Trophoblast cell (in vitro differentiated cells and primary cell): ENCODE measurements around the gene MUC5B.

Source experiments
- DNase-seq, 2 donors: peaks; one replicate each; pipeline ENCODE4 v3.0.0-alpha.2; 2016
- H2AFZ ChIP-seq: 2 replicates; pipeline ENCODE4 v1.6.1; 2013; ENCODE audit warnings: low read length, moderate library complexity, mild to moderate bottlenecking; ENCODE audit not compliant: insufficient read depth, poor library complexity
- H2AK5ac ChIP-seq: 2 replicates; pipeline ENCODE4 v1.6.1; 2013; ENCODE audit warnings: mild to moderate bottlenecking, low read length
- H2BK120ac ChIP-seq: 2 replicates; pipeline ENCODE4 v1.6.1; 2013; ENCODE audit warnings: low read length, mild to moderate bottlenecking, moderate library complexity; ENCODE audit not compliant: insufficient read depth, poor library complexity
- H2BK12ac ChIP-seq: 2 replicates; pipeline ENCODE4 v1.6.1; 2013; ENCODE audit warnings: mild to moderate bottlenecking, low read length, moderate library complexity
- H2BK5ac ChIP-seq: 2 replicates; pipeline ENCODE4 v1.6.1; 2013; ENCODE audit warnings: low read length, low read depth, moderate library complexity, mild to moderate bottlenecking; ENCODE audit not compliant: poor library complexity
- H3K14ac ChIP-seq: 2 replicates; pipeline ENCODE4 v1.6.1; 2013; ENCODE audit warnings: mild to moderate bottlenecking, low read length
- H3K18ac ChIP-seq: 2 replicates; pipeline ENCODE4 v1.6.1; 2013; ENCODE audit warnings: mild to moderate bottlenecking, low read length
- H3K23ac ChIP-seq: 2 replicates; pipeline ENCODE4 v1.6.1; 2013; ENCODE audit warnings: low read length
- H3K27ac ChIP-seq: 2 replicates; pipeline ENCODE4 v1.5.1; 2013; ENCODE audit warnings: low read depth, mild to moderate bottlenecking, inconsistent platforms, low read length, moderate library complexity
- H3K27me3 ChIP-seq: 2 replicates; pipeline ENCODE4 v1.6.1; 2013; ENCODE audit warnings: inconsistent platforms, mild to moderate bottlenecking, low read length, moderate library complexity; ENCODE audit not compliant: insufficient read depth
- H3K36me3 ChIP-seq, 2 experiments: 1 replicate in 1 of 2; 2 replicates in 1 of 2; pipeline ENCODE4 v1.6.1; 2013; ENCODE audit warnings: low read length in 2 of 2, mild to moderate bottlenecking in 2 of 2, moderate library complexity in 1 of 2; ENCODE audit not compliant: insufficient read depth in 2 of 2, control insufficient read depth in 1 of 2
- H3K4ac ChIP-seq: 2 replicates; pipeline ENCODE4 v1.6.1; 2013; ENCODE audit warnings: low read depth, mild to moderate bottlenecking, low read length, moderate library complexity
- H3K4me1 ChIP-seq, 2 experiments: 1 replicate in 1 of 2; 2 replicates in 1 of 2; pipeline ENCODE4 v1.6.1; 2013; ENCODE audit warnings: low read length in 2 of 2, mild to moderate bottlenecking in 2 of 2, moderate library complexity in 1 of 2; ENCODE audit not compliant: insufficient read depth in 2 of 2, control insufficient read depth in 1 of 2
- H3K4me2 ChIP-seq: 2 replicates; pipeline ENCODE4 v1.6.1; 2013; ENCODE audit warnings: inconsistent platforms, mild to moderate bottlenecking, low read length, moderate library complexity
- H3K4me3 ChIP-seq: 2 replicates; pipeline ENCODE4 v1.5.1; 2013; ENCODE audit warnings: mild to moderate bottlenecking, low read depth, low read length, inconsistent platforms
- H3K79me1 ChIP-seq: one replicate; pipeline ENCODE4 v1.6.1; 2013; ENCODE audit warnings: low read length
- H3K79me2 ChIP-seq: 2 replicates; pipeline ENCODE4 v1.6.1; 2013; ENCODE audit warnings: low read length, mild to moderate bottlenecking; ENCODE audit not compliant: control insufficient read depth, insufficient read depth, poor library complexity
- H3K9ac ChIP-seq: 2 replicates; pipeline ENCODE4 v1.6.1; 2013; ENCODE audit warnings: mild to moderate bottlenecking, low read length
- H3K9me3 ChIP-seq: 2 replicates; pipeline ENCODE4 v1.6.1; 2013; ENCODE audit warnings: low read depth, mild to moderate bottlenecking, control low read depth, inconsistent platforms, low read length; ENCODE audit not compliant: insufficient read depth
- H4K12ac ChIP-seq: 2 replicates; pipeline ENCODE4 v1.6.1; 2013; ENCODE audit warnings: low read depth, mild to moderate bottlenecking, low read length, moderate library complexity
- H4K8ac ChIP-seq: 2 replicates; pipeline ENCODE4 v1.6.1; 2013; ENCODE audit warnings: low read depth, mild to moderate bottlenecking, low read length, moderate library complexity
- H4K91ac ChIP-seq: one replicate; pipeline ENCODE4 v1.6.1; 2013; ENCODE audit warnings: low read depth, mild to moderate bottlenecking, low read length, moderate library complexity
- WGBS: extraction: QIAGEN DNeasy Blood & Tissue Kit; methylation state at CpG from one replicate; pipeline ENCODE4 v1.1.7; 2013; ENCODE audit warnings: missing lambda C conversion rate; ENCODE audit not compliant: insufficient read length, insufficient coverage; ENCODE audit errors: extremely low coverage; 5-methylcytosine and 5-hydroxymethylcytosine counted together

The MUC5B gene

GRCh38 chr11:1304380-1304779 lies 81.5 kb downstream of the MUC5B start:
- H3K23ac ChIP-seq, result no peak overlapping the region
- no peak overlapping the region for H3K18ac ChIP-seq
- H4K91ac ChIP-seq, result no peak overlapping the region
- peaks cover 4% of the 10 kb centered on the region for H3K9me3 ChIP-seq
- no peak overlapping the region for H2BK120ac ChIP-seq
- WGBS, result no CpG with 5 or more reads among the region's 14 CpGs
- H4K8ac ChIP-seq, result no peak overlapping the region
- no peak overlapping the region for H3K4me3 ChIP-seq
- no peak overlapping the region for H2AFZ ChIP-seq
- H3K27ac ChIP-seq, result no peak overlapping the region
- peaks cover 6% of the 10 kb centered on the region for H3K79me1 ChIP-seq
- no peaks in the 10 kb centered on the region for H3K27me3 ChIP-seq
- H3K14ac ChIP-seq, result no peak overlapping the region
- DNase-seq, result no peak
- H2AK5ac ChIP-seq, result no peak overlapping the region
- H3K4me1 ChIP-seq, result peaks cover 9 to 19% of the 10 kb centered on the region in 2 experiments
- H2BK12ac ChIP-seq, result no peak overlapping the region
- no peak overlapping the region for H3K4me2 ChIP-seq
- H4K12ac ChIP-seq, result no peak overlapping the region
- H3K9ac ChIP-seq, result no peak overlapping the region
- peaks cover 18 to 30% of the 10 kb centered on the region in 2 experiments for H3K36me3 ChIP-seq
- no peak overlapping the region for H2BK5ac ChIP-seq
- peaks cover 15% of the 10 kb centered on the region for H3K79me2 ChIP-seq
- H3K4ac ChIP-seq, result peak overlapping the region; percentile 53

- no peak overlapping the region for H3K18ac ChIP-seq
- no CpG with 5 or more reads among the region's 13 CpGs for WGBS
- H4K8ac ChIP-seq, result no peak overlapping the region
- no peak overlapping the region for H3K4me2 ChIP-seq
- H3K14ac ChIP-seq, result no peak overlapping the region
- no peaks in the 10 kb centered on the region for H3K27me3 ChIP-seq
- peak overlapping the region; percentile 21 for H3K4ac ChIP-seq
- no peak overlapping the region for H2BK12ac ChIP-seq
- H4K91ac ChIP-seq, result no peak overlapping the region
- no peak overlapping the region for H3K4me3 ChIP-seq
- no peak overlapping the region for H4K12ac ChIP-seq
- no peak overlapping the region for H2AFZ ChIP-seq
- H3K23ac ChIP-seq, result no peak overlapping the region
- H3K9ac ChIP-seq, result no peak overlapping the region
- H3K4me1 ChIP-seq, result peaks cover 8 to 18% of the 10 kb centered on the region in 2 experiments
- H2BK5ac ChIP-seq, result no peak overlapping the region
- no peak overlapping the region for H2BK120ac ChIP-seq
- peaks cover 20% of the 10 kb centered on the region for H3K79me2 ChIP-seq
- H3K27ac ChIP-seq, result no peak overlapping the region
- DNase-seq, result no peak
- H3K9me3 ChIP-seq, result peaks cover 4% of the 10 kb centered on the region
- no peak overlapping the region for H2AK5ac ChIP-seq
- H3K79me1 ChIP-seq, result peaks cover 11% of the 10 kb centered on the region
- peaks cover 18 to 27% of the 10 kb centered on the region in 2 experiments for H3K36me3 ChIP-seq
Observed at GRCh38 chr11:1305063-1305495, 82.2 kb downstream of the MUC5B start.

- H3K27ac ChIP-seq, result no peak overlapping the region
- no peak overlapping the region for H4K12ac ChIP-seq
- H4K8ac ChIP-seq, result no peak overlapping the region
- H4K91ac ChIP-seq, result no peak overlapping the region
- peaks cover 12% of the 10 kb centered on the region for H3K79me1 ChIP-seq
- peaks cover 21% of the 10 kb centered on the region for H3K79me2 ChIP-seq
- no peak overlapping the region for H3K4me2 ChIP-seq
- H2AFZ ChIP-seq, result no peak overlapping the region
- DNase-seq, result no peak
- no peak overlapping the region for H3K9ac ChIP-seq
- peaks cover 4% of the 10 kb centered on the region for H3K9me3 ChIP-seq
- no peak overlapping the region for H2BK12ac ChIP-seq
- H2BK5ac ChIP-seq, result no peak overlapping the region
- no peak overlapping the region for H3K4me3 ChIP-seq
- H3K27me3 ChIP-seq, result no peaks in the 10 kb centered on the region
- H3K4ac ChIP-seq, result peak overlapping the region; percentile 21
- no peak overlapping the region for H3K23ac ChIP-seq
- no CpG with 5 or more reads among the region's 27 CpGs for WGBS
- peaks cover 18 to 25% of the 10 kb centered on the region in 2 experiments for H3K36me3 ChIP-seq
- no peak overlapping the region for H3K18ac ChIP-seq
- no peak overlapping the region for H2BK120ac ChIP-seq
- H3K14ac ChIP-seq, result no peak overlapping the region
- peaks cover 10 to 22% of the 10 kb centered on the region in 2 experiments for H3K4me1 ChIP-seq
- H2AK5ac ChIP-seq, result no peak overlapping the region
Observed at GRCh38 chr11:1305501-1306056, 82.7 kb downstream of the MUC5B start.

GRCh38 chr11:1306186-1307162 lies 83.6 kb downstream of the MUC5B start:
- no peak for DNase-seq
- no CpG with 5 or more reads among the region's 30 CpGs for WGBS

More at GRCh38 chr11:1306186-1307162, 83.6 kb downstream of the MUC5B start:
- H3K27ac ChIP-seq, result no peak overlapping the region
- peaks cover 10 to 22% of the 10 kb centered on the region in 2 experiments for H3K4me1 ChIP-seq
- H3K4ac ChIP-seq, result peak overlapping the region; percentile 56
- no peak overlapping the region for H3K4me3 ChIP-seq
- no peak overlapping the region for H4K12ac ChIP-seq
- no peak overlapping the region for H2BK12ac ChIP-seq
- no peak overlapping the region for H3K14ac ChIP-seq
- no peak overlapping the region for H4K91ac ChIP-seq
- H3K79me2 ChIP-seq, result peaks cover 21% of the 10 kb centered on the region
- H3K27me3 ChIP-seq, result no peaks in the 10 kb centered on the region
- H2BK5ac ChIP-seq, result no peak overlapping the region
- H3K9ac ChIP-seq, result no peak overlapping the region
- H3K9me3 ChIP-seq, result peaks cover 4% of the 10 kb centered on the region
- no peak overlapping the region for H2BK120ac ChIP-seq
- H3K79me1 ChIP-seq, result peaks cover 12% of the 10 kb centered on the region
- H3K18ac ChIP-seq, result no peak overlapping the region
- no peak overlapping the region for H2AK5ac ChIP-seq
- no peak overlapping the region for H3K23ac ChIP-seq
- H3K4me2 ChIP-seq, result no peak overlapping the region
- no peak overlapping the region for H4K8ac ChIP-seq
- H3K36me3 ChIP-seq, result peaks cover 18 to 25% of the 10 kb centered on the region in 2 experiments
- no peak overlapping the region for H2AFZ ChIP-seq
